Measurements from ENCODE around the gene TRHDE. TPM values are rescaled to one million over a fixed set of nuclear protein-coding genes. Genes with fewer than 3 reads are reported as not detected.

The TRHDE gene
- polyA plus RNA-seq, 1 donor from 2014 or later: 20.6 TPM

DNA sequence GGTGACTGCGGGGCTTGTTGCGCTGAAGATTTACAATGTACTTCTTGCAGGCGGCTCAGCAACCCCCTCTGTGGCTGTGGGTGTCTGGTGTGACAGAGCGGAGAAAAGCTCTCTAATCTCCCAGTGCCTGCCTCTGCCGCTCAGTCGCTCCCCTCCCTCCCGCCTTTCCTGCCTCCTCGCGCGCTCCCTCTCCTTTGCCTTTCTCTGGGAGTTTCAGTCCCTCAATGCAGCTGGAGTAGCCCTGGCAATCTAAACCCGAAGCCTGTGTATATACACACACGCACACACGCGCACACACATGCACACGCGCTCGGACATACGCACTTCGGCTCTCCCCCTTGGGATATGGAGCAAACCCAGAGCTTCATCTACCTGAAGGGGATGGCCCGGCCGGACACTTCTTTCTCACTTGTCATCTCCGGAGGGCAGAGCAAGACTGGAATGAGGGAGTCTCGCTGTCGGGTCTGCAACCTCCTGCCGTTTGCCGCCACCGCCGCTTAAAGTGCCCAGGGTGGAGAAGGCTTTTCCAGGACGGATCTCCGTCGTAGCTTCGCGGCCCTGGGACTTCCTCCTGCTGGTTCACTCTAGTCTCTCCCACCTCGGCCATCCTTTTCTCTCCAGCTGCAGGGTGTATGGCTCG is 599 bp upstream of the TRHDE start:
- peak overlapping the region; percentile 85 for H3K27ac ChIP-seq (ENCODE audit: low read length)
- peak overlapping the region; percentile 75 for H3K4me2 ChIP-seq (ENCODE audit: low read length)
- H3K9me3 ChIP-seq (ENCODE audit: low read length): no peaks in the 10 kb centered on the region
- H3K9ac ChIP-seq (ENCODE audit: low read length): peak overlapping the region; percentile 84
- peaks cover 23% of the 10 kb centered on the region for H3K27me3 ChIP-seq (ENCODE audit: insufficient read depth, low read depth, low read length)
- H3K79me2 ChIP-seq (replicated peaks; ENCODE audit: insufficient read depth, low read length): peaks cover 50% of the 10 kb centered on the region
- no peaks in the 10 kb centered on the region for H3K36me3 ChIP-seq (ENCODE audit: insufficient read depth, low read length)
- peak overlapping the region; percentile 81 for H3K4me3 ChIP-seq (ENCODE audit: low read length)
- no peaks in the 10 kb centered on the region for H3K9me2 ChIP-seq (ENCODE audit: insufficient read depth, low read length)
- H2AFZ ChIP-seq (ENCODE audit: low read depth, low read length): peak overlapping the region; percentile 48
- no peaks in the 10 kb centered on the region for H4K20me1 ChIP-seq (ENCODE audit: insufficient read depth)
- H3F3A ChIP-seq (ENCODE audit: insufficient read depth, low read length, poor library complexity, severe bottlenecking): no peaks in the 10 kb centered on the region
- TF ChIP-seq RAD21 (conservative IDR thresholded peaks at IDR 0.05) (peak; percentile 58), EP300 (conservative IDR thresholded peaks at IDR 0.05; ENCODE audit: poor library complexity, severe bottlenecking) (peak; percentile 37), MXI1 (conservative IDR thresholded peaks at IDR 0.05; ENCODE audit: poor library complexity, severe bottlenecking) (peak; percentile 66), POLR2AphosphoS5 (IDR thresholded peaks at IDR 0.05) (peak; percentile 55), TAF1 (IDR thresholded peaks at IDR 0.05; ENCODE audit: low read depth) (no peak), SMC3 (conservative IDR thresholded peaks at IDR 0.05; ENCODE audit: poor library complexity) (peak; percentile 61), EZH2 (IDR thresholded peaks at IDR 0.05; ENCODE audit: borderline replicate concordance, insufficient read depth, low read length, poor library complexity, severe bottlenecking) (no peak)
- TF ChIP-seq, protein P1, sequence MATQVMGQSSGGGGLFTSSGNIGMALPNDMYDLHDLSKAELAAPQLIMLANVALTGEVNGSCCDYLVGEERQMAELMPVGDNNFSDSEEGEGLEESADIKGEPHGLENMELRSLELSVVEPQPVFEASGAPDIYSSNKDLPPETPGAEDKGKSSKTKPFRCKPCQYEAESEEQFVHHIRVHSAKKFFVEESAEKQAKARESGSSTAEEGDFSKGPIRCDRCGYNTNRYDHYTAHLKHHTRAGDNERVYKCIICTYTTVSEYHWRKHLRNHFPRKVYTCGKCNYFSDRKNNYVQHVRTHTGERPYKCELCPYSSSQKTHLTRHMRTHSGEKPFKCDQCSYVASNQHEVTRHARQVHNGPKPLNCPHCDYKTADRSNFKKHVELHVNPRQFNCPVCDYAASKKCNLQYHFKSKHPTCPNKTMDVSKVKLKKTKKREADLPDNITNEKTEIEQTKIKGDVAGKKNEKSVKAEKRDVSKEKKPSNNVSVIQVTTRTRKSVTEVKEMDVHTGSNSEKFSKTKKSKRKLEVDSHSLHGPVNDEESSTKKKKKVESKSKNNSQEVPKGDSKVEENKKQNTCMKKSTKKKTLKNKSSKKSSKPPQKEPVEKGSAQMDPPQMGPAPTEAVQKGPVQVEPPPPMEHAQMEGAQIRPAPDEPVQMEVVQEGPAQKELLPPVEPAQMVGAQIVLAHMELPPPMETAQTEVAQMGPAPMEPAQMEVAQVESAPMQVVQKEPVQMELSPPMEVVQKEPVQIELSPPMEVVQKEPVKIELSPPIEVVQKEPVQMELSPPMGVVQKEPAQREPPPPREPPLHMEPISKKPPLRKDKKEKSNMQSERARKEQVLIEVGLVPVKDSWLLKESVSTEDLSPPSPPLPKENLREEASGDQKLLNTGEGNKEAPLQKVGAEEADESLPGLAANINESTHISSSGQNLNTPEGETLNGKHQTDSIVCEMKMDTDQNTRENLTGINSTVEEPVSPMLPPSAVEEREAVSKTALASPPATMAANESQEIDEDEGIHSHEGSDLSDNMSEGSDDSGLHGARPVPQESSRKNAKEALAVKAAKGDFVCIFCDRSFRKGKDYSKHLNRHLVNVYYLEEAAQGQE (IDR thresholded peaks at IDR 0.05; ENCODE audit: borderline replicate concordance): peak; percentile 71
- TF ChIP-seq, protein P2, sequence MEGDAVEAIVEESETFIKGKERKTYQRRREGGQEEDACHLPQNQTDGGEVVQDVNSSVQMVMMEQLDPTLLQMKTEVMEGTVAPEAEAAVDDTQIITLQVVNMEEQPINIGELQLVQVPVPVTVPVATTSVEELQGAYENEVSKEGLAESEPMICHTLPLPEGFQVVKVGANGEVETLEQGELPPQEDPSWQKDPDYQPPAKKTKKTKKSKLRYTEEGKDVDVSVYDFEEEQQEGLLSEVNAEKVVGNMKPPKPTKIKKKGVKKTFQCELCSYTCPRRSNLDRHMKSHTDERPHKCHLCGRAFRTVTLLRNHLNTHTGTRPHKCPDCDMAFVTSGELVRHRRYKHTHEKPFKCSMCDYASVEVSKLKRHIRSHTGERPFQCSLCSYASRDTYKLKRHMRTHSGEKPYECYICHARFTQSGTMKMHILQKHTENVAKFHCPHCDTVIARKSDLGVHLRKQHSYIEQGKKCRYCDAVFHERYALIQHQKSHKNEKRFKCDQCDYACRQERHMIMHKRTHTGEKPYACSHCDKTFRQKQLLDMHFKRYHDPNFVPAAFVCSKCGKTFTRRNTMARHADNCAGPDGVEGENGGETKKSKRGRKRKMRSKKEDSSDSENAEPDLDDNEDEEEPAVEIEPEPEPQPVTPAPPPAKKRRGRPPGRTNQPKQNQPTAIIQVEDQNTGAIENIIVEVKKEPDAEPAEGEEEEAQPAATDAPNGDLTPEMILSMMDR (IDR thresholded peaks at IDR 0.05; ENCODE audit: poor library complexity, severe bottlenecking): peak; percentile 60

DNA sequence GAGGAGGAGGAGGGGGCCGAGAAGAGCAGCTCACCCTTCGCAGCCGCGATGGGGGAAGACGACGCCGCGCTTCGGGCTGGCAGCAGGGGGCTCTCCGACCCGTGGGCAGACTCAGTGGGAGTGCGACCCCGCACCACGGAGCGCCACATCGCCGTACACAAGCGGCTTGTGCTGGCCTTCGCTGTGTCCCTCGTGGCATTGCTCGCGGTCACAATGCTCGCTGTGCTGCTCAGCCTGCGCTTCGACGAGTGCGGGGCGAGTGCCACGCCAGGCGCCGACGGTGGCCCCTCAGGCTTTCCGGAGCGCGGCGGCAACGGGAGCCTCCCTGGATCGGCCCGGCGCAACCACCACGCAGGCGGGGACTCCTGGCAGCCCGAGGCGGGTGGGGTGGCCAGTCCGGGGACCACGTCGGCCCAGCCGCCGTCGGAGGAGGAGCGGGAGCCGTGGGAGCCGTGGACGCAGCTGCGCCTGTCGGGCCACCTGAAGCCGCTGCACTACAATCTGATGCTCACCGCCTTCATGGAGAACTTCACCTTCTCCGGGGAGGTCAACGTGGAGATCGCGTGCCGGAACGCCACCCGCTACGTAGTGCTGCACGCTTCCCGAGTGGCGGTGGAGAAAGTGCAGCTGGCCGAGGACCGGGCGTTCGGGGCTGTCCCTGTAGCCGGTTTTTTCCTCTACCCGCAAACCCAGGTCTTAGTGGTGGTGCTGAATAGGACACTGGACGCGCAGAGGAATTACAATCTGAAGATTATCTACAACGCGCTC is 745 bp downstream of the TRHDE start:
- Histone ChIP-seq H3K27ac (ENCODE audit: low read length) (peak overlapping the region; percentile 85), H3K79me2 (replicated peaks; ENCODE audit: insufficient read depth, low read length) (peaks cover 63% of the 10 kb centered on the region), H2AFZ (ENCODE audit: low read depth, low read length) (peak overlapping the region; percentile 28), H3K36me3 (ENCODE audit: insufficient read depth, low read length) (no peaks in the 10 kb centered on the region), H3K4me3 (ENCODE audit: low read length) (peak overlapping the region; percentile 81), H3F3A (ENCODE audit: insufficient read depth, low read length, poor library complexity, severe bottlenecking) (no peaks in the 10 kb centered on the region), H3K4me2 (ENCODE audit: low read length) (no peak overlapping the region), H3K9me2 (ENCODE audit: insufficient read depth, low read length) (no peaks in the 10 kb centered on the region), H3K27me3 (ENCODE audit: insufficient read depth, low read depth, low read length) (peaks cover 23% of the 10 kb centered on the region), H4K20me1 (ENCODE audit: insufficient read depth) (no peaks in the 10 kb centered on the region), H3K9ac (ENCODE audit: low read length) (peak overlapping the region; percentile 84), H3K9me3 (ENCODE audit: low read length) (no peaks in the 10 kb centered on the region)
- TF ChIP-seq RAD21 (conservative IDR thresholded peaks at IDR 0.05) (peak; percentile 49), SMC3 (conservative IDR thresholded peaks at IDR 0.05; ENCODE audit: poor library complexity) (peak; percentile 62), POLR2AphosphoS5 (IDR thresholded peaks at IDR 0.05) (peak; percentile 10), TAF1 (IDR thresholded peaks at IDR 0.05; ENCODE audit: low read depth) (no peak)
- TF ChIP-seq, protein P2 (IDR thresholded peaks at IDR 0.05; ENCODE audit: poor library complexity, severe bottlenecking): peak; percentile 60
